GM18520 (cell line): ENCODE results near the gene GNPTG.

ENCODE experiments used
- ATAC-seq: cut with Tn5 transposase; IDR thresholded peaks from one replicate; pipeline ENCODE4 v1.9.1; 2021; ENCODE audit not compliant: unreplicated experiment

GNPTG gene

DNA sequence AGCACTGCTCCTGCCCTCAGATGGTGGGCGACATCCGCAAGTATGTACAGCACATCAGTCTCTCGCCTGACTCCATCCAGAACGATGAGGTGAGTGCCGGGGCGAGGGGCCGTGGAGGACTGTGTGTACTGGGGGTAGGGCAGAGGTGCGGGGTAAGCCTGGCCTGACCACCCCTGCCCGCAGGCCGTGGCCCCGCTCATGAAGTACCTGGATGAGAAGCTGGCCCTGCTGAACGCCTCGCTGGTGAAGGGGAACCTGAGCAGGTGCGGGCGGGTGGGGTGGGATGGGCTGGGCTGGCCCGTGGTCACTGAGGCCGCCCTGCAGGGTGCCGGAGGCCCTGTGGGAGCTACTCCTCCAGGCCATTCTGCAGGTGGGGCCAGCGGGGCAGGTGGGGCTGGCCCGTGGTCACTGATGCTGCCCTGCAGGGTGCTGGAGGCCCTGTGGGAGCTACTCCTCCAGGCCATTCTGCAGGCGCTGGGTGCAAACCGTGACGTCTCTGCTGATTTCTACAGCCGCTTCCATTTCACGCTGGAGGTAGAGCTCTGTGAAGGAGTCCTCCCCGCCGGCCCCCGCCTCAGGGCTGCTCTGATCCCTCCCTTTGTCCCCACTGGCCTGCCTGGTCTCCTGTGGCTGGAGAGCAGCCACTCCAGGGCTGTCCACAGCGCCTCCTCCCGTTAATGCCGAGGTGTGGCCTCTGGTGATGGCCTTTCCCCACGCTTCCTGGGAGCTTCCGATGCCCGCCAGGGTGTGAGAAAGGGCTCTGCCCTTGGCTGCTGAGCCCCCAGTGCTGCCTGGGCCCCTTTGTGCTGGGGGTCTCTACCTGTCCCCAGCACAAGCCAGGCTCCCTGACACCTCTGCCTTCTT, 5.1 kb upstream of the GNPTG start:
- ATAC-seq, result no peak

DNA sequence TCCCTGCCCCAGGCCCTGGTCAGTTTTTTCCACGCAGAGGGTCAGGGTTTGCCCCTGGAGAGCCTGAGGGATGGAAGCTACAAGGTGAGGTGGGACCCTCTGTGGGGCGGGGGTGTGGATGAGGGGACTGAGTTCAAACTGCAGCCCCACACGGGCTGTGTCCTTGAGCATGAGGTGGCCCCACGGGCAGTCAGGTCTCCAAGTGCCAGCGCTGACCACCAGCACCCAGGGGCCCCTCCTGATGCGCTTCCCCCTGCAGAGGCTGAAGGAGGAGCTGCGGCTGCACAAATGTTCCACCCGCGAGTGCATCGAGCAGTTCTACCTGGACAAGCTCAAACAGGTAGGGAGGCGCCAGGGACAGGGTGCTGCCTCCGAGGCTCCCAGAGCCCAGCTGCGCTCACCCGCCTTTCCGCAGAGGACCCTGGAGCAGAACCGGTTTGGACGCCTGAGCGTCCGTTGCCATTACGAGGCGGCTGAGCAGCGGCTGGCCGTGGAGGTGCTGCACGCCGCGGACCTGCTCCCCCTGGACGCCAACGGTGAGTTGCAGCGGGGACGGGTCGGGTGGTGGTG, 4.4 kb upstream of the GNPTG start:
- ATAC-seq, result no peak

DNA sequence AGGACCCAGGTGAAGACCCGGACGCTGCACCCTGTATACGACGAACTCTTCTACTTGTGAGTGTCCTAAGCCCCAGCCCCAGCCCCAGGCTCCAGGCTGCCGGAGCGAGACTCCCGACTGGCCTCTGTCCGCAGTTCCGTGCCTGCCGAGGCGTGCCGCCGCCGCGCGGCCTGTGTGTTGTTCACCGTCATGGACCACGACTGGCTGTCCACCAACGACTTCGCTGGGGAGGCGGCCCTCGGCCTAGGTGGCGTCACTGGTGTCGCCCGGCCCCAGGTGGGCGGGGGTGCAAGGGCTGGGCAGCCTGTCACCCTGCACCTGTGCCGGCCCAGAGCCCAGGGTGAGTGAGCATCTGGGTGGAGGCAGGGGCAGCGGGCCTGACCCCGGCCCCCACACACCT, 3.8 kb upstream of the GNPTG start:
- no peak for ATAC-seq

DNA sequence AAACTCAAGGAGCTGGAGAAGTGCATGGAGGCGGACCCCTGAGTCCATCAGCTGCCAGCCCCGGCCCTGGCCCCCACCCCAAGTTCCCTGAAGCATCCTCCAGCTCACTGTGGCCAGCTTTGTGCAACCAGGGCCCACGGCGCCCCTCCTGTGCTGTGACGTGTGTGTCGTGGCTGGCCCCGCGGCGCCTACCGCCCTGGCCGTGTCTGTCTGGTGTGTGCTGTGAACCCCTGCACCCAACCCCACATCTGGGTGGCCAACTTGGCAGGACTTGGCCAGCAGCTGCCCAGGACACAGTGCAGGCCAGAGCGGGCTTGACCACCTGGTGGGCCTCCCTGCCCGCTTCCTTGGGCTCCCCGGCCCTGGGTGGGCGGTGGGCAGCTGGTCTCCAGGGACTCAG, 3.3 kb upstream of the GNPTG start:
- no peak for ATAC-seq

DNA sequence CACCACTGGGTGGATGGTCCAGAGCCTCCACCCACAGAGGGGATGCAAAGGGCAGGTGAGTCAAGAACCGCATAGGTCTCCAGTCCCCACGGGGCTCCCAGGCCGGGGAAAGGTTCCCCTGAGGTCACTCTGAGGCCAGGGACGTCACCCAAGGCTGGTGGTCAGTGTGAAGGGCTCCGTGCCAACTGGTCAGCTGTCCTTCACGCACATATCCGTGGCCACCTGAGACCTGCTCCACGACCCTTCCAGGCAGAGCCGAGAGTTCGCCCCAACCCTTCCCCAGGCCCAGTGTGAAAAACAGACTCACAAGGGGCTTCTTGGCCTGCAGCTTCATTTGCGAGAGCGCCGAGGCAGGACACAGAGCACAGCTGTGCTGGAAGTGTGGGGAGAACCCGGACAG, 2.8 kb upstream of the GNPTG start:
- ATAC-seq, result no peak

DNA sequence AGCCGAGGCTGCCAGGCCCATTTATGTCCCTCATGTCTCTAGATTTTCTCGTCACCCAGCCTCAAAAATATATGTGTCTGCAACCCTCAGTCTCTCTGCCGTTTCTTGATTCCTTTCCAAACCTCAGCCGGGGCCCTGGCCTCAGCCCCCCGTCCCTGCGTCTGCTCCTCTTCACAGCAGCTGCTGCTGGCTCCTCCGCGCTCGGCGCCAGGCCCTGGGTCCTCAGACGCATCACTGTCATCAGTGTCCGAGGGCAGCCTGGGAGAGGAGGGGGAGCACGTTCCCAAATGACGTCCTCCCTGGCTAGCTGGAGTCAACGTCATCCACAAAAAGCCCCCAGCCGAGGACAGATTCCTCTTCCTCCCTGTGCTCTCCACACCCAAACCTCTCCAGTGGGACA, 2.4 kb upstream of the GNPTG start:
- no peak for ATAC-seq

DNA sequence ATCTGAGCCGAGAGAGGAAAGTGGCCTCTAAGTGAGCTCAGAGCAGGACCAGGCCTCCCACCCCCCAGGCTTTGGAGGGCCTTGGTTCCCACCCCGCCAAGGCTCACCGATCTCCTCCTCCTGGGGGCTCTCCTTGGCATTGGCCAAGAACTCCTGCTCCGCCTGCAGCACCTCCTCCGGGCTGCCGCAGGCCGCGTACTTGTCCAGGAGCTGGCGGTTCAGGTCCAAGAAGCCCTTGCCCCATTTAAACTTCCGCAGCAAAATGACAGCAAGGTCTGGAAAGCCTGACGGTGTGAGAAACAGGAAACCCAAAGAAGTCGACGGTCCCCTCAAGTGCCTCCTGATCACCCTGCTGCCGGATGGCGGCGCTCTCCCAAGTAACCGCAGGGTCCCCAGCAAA, 1.8 kb upstream of the GNPTG start:
- no peak for ATAC-seq

DNA sequence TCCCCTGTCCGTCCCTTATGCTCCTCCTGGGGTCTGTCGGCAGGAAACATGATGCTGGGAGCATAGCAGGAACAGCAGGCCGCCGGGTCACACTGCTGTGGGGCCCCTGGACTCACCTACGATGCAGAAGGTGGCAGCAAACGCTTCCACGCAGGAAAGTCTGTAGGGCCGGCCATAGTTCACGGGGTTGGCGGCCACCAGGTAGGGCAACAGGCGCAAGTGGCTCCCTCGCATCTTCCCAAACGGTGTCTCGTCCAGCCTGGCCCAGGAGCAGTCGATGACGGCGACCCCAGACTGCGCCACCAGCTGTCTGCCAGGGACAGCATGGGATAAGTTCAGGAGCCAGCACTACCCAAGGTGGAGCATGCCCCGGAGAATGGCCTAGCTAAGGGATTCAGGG, 1.0 kb upstream of the GNPTG start:
- ATAC-seq, result no peak

DNA sequence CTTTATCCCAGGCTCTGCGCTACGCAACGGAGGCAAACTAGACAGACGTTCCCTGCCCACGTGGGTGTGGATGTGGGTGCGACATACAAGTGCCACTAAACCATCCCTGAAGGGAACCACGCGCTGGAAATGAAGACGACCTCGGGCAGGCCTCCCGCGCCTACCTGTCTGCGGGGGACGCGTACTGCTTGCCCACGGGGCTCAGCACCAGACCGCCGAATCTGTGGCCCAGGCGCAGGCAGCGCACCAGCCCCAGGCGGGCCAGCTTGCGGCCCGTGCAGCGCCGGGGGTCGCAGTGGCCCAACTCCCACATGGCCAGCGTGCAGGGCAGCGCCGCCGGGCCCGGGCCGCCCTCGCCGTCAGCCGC, 533 bp upstream of the GNPTG start:
- peak; percentile 2 for ATAC-seq

DNA sequence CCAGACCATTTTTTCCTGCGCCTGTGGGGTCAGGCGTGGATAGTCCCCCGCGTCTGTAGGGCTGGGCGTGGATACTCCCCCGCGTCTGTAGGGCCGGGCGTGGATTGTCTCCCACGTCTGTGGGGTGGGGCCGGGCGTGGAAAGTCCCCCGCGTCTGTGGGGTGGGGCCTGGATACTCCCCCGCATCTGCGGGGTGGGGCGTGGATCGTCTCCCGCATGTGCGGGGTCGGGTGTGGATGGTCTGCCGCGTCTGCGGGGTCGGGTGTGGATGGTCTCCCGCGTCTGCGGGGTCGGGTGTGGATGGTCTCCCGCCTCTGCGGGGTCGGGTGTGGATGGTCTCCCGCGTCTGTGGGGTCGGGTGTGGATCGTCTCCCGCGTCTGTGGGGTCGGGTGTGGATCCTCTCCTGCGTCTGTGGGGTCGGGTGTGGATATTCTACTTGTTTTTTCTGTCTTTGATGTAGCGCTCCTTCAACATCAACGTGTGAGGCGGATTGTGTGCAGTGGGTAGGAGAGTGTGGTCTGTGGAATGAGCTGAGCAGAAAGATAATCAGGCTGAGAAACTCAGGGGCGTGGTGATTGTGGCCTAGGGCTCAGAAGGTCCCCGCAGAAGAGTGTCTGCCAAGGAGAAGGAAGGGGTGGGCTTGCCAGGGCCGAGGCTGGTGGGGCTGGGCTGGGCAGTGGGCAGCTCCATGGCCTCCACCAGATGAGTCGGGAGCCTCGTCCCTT, 3.2 kb downstream of the GNPTG start:
- ATAC-seq, result no peak

DNA sequence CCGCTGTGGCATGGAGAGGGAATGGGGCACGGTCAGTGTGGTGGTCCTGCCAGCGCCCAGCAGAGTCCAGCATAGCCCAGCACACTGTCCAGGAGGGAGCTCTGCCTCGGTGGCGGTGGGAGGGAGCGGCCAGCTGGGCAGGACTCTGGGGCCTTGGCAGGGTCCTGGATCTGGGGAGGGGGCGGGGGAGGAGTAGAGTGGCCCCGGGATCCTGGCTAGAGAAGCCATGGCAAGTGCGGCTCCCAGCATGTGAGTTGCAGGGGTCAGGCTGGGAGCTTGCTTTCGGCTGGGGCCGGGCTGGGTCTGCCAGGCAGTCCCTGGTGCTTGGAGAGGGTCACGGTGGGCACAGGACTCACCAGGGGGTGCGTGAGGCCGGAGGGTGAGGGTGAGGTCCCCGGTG, 3.9 kb downstream of the GNPTG start:
- no peak for ATAC-seq

DNA sequence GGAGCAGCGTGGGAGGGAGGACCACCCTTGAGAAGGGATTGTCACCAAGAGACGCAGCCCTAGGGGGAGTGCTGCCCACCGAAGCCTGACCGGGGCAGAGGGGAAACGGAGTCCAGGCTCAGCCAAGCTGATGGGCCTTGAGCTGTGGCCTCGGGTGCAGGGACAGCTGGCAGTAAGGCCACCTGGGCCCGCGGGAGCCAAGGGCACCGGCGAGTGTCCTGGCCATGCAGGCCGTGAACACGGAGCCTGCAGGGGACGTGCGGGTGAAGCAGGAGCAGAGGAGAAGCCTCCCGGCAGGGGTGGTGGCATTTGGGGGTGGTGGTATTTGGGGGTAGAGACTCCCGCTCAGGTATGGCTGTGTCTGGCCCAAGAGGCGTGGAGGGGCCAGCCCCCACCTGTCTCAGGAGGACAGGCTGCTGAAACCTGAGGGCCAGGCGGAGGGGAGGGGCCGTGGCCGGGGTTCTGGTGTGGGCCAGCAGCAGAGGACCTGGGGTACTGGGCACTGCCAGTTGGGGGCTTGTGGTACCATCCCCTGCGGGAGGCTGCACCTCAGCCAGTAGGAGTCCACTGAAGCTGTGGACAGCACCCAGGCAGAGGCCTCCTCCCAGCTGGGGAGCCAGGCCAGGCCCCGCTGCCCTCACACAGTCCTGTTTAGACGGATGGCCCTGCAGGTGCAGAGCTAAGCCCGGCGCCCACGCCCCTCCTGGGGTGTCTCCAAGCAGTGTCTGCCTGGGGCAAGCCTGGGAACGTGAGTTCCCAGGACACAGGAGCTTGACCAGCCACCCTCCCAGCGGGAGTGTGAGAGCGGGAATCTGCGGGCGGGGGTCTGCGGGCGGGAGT, 4.5 kb downstream of the GNPTG start:
- ATAC-seq, result no peak

DNA sequence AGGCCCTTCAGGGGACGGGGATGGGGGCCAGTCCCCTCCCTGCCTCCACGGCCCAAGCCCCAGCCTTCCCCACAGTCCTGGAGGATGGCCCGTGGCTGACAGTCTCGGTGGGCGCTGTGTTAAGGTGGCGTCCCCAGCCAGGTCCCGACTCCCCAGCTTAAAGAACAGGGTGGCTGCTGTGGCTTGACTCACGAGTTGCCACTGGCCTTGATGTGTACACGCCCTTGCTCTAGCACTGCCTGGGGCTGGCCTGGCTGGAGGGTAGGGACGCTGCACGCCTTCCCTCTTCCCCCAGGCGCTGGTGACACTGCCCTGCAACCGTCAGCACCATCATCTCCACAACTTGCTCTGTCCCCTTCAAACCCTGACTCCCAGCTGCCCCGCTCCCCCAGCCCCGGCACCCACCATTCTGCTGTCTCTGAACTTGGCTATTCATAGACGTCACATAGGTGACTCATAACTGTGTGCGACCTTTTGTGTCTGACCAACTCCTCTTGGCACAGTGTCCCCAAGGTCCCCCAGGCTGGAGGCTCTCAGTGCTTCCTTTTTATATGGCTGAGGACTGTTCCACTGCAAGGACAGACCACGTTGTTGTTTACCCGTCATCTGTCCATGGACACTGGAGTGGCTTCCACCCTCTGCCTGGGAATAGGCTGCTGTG, 6.3 kb downstream of the GNPTG start:
- ATAC-seq, result no peak

DNA sequence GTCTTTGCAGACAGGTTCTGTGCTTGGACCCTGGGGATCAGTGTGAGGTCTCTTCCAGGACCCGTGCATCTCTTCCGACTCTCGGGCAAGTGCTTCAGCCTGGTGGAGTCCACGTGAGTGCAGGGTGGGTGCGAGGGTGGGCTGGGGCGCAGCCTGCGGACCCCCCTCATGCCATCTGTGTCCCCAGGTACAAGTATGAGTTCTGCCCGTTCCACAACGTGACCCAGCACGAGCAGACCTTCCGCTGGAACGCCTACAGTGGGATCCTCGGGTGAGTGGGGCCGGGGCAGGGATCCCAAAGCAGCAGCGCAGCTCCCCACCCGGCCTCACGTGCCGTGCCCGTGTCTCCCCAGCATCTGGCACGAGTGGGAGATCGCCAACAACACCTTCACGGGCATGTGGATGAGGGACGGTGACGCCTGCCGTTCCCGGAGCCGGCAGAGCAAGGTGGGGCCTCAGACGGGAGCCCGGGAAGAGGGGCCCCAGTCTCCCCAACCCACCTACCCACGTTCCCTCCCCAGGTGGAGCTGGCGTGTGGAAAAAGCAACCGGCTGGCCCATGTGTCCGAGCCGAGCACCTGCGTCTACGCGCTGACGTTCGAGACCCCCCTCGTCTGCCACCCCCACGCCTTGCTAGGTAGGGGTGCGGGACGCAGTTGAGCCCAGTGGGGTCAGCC, 10.1 kb downstream of the GNPTG start:
- no peak for ATAC-seq

DNA sequence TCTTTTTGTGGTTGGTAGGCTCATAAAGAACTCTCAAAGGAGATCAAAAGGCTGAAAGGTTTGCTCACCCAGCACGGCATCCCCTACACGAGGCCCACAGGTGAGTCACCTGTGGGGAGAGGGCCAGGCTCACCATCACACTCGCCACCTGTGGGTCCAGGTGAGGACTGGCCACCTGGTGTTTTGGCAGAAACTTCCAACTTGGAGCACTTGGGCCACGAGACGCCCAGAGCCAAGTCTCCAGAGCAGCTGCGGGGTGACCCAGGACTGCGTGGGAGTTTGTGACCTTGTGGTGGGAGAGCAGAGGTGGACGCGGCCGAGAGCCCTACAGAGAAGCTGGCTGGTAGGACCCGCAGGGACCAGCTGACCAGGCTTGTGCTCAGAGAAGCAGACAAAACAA, 11.1 kb downstream of the GNPTG start:
- no peak for ATAC-seq

DNA sequence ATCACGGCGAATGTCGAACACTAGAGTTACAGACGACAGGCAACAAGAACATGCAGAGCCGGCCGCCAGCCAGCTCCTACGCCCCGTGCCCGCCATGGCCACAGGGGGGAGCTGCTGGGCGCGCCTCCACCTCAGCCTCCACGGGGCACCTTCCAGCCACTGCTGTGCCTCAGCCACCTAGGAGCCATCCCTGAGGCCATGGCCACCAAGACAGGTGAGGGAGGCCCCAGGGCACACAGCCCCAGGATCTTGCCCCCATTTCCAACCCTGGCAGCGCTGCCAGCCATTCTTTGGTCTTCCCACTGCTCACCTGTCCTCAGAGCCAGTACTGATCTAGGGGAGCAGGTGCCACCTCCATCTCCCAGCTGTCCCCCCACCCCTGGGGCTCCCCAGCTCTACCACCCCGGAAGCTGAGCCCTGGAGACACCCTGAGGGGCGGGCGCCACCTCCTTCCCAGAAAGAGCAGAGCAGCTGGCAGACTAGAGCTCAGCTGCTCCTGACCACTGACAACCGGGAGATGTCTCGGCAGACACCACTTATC, 11.8 kb downstream of the GNPTG start:
- peak; percentile 45 for ATAC-seq

DNA sequence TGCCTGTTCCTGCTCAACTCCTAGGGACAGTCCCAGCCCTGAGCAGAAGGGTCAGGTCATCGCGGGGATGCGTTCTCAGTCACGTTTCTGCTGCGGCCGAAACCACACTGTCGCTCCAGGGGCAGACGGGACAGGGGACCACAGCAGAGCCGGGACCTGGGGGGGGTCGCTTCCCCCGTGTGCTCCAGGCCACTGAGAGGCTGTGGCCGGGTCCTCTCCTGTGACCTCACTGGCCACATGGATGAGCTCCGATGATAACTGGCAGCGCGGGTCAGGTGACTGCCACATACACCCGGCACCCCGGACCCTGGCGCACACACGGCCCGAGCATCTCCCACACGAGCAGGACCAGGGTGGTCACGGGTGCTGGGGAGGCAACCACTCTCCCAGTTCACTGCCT, 12.8 kb downstream of the GNPTG start:
- ATAC-seq, result no peak

DNA sequence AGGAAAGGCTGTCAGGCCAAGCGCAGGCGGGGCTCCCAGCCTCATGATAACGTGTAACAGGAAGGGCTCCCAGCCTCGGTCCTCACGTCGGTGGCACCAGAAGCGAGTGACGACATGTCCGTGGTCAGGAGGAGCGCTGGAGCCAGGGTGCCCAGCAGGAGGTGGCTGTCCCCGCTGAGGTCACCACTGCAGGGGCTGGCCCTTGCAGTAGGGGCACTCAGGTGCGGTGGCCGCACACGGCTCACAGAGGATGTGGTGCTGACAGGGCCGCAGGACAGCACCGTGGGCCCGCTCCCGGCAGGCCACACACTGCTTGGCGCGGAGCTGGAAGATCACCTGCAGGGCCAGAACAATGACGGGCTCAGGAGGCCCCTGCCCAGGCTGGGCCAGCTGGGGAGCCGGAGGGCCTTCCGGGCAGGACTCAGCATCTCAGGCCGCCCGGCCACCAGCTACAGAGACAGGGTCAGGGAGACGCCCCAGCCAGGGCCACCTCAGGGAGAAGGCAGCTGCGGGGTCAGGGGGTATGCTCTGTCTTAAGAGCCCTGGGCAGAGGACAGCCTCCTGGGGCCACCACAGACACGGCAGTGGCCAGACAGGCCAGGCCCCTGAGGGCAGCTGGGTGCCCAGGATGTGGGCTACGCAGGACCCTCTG, 14.5 kb downstream of the GNPTG start:
- no peak for ATAC-seq

DNA sequence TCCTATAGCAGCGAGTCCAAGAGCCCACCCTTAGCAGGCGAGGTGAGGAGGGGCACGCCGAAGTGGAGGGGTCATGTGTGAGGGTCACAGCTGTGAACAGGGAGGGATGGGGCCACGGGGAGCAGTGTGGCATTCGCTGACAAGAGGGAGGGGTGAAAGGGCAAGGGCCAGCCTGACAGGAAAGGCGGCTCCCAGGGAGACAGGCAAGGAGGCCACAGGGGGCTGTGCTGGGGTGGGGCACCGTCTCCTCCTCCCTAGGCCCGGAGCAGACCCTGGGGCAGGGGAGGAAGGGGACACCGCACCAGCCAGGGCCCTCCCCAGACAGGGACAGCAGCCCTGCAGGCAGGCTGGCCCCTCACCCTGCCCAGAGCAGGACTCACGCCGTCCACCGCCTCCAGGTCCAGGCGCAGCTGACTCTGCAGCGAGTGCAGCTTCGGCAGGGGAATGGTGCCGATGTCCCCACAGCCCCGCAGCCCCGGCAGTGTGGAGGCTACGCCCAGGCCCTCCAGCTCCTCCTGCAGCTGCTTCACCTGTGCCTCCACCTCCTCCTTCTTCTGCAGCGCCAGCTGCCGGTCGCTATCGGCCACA, 15.1 kb downstream of the GNPTG start:
- ATAC-seq, result no peak
